Liver (tissue), 9 donors: ENCODE measurements around the gene DDAH2. TPM values are rescaled to one million over a fixed set of nuclear protein-coding genes. Genes with fewer than 3 reads are reported as not detected.
A peak's percentile ranks its signal among the peaks of the same experiment; 100 is the strongest.

ENCODE experiments used
- DNase-seq: peaks from one replicate; pipeline ENCODE4 v3.0.0-alpha.2; 2017; ENCODE audit warnings: low spot score
- H3K27ac ChIP-seq, 2 donors: one replicate each; pipeline ENCODE4 v1.7.0; 2013; ENCODE audit warnings: inconsistent platforms in 2 of 2, low read length in 2 of 2, control low read depth in 1 of 2, low read depth in 1 of 2, mild to moderate bottlenecking in 1 of 2
- H3K27me3 ChIP-seq, 4 donors: one replicate each; pipeline versions ENCODE4 v1.6.1 to v1.7.0; 2013; ENCODE audit warnings: low read length in 3 of 4, inconsistent platforms in 1 of 4, mild to moderate bottlenecking in 1 of 4, moderate library complexity in 1 of 4; ENCODE audit not compliant: control insufficient read depth in 4 of 4, insufficient read depth in 4 of 4
- H3K36me3 ChIP-seq, 4 donors: one replicate each; pipeline versions ENCODE4 v1.6.1 to v1.7.0; 2013; ENCODE audit warnings: low read length in 3 of 4, mild to moderate bottlenecking in 3 of 4, low read depth in 1 of 4, moderate library complexity in 1 of 4; ENCODE audit not compliant: control insufficient read depth in 4 of 4, insufficient read depth in 3 of 4
- H3K4me1 ChIP-seq, 4 donors: one replicate each; pipeline versions ENCODE4 v1.6.1 to v1.7.0; 2013; ENCODE audit warnings: low read length in 3 of 4, mild to moderate bottlenecking in 3 of 4, moderate library complexity in 1 of 4; ENCODE audit not compliant: control insufficient read depth in 4 of 4, insufficient read depth in 4 of 4
- H3K4me3 ChIP-seq, 3 donors: one replicate each; pipeline versions ENCODE4 v1.6.1 to v1.7.0; 2013; ENCODE audit warnings: low read length in 3 of 3, control low read depth in 1 of 3, low read depth in 1 of 3, mild to moderate bottlenecking in 1 of 3
- H3K9ac ChIP-seq, 2 donors: one replicate each; pipeline ENCODE4 v1.7.0; 2013; ENCODE audit warnings: low read length in 2 of 2, mild to moderate bottlenecking in 2 of 2, moderate library complexity in 2 of 2, control low read depth in 1 of 2, low read depth in 1 of 2
- H3K9me3 ChIP-seq, 4 donors: one replicate each; pipeline versions ENCODE4 v1.6.1 to v1.7.0; 2013; ENCODE audit warnings: low read length in 3 of 4; ENCODE audit not compliant: control insufficient read depth in 4 of 4
- CTCF ChIP-seq: fragments of 150-350 bp; IDR thresholded peaks from 2 replicates; pipeline ENCODE4 v1.5.1; 2017; ENCODE audit warnings: improper control_type of control experiment, low read depth, low read length; ENCODE audit not compliant: missing input control
- EGR1 ChIP-seq, 2 donors: IDR thresholded peaks; 2 replicates each; pipeline ENCODE4 v1.6.1; 2016 to 2018; ENCODE audit warnings: antibody characterized with exemption in 2 of 2, low read depth in 2 of 2
- GABPA ChIP-seq, 2 donors: IDR thresholded peaks in 1 of 2; conservative IDR thresholded peaks in 1 of 2; 2 replicates each; pipeline ENCODE4 v1.6.1; 2016; ENCODE audit warnings: antibody characterized with exemption in 2 of 2, mild to moderate bottlenecking in 1 of 2, moderate library complexity in 1 of 2
- HNF4A ChIP-seq, 2 donors: conservative IDR thresholded peaks; 2 replicates each; pipeline ENCODE4 v1.6.1; 2016; ENCODE audit warnings: antibody characterized with exemption in 2 of 2, mild to moderate bottlenecking in 2 of 2
- HNF4G ChIP-seq: IDR thresholded peaks from 2 replicates; pipeline ENCODE4 v1.6.1; 2016; ENCODE audit warnings: antibody characterized with exemption
- MAX ChIP-seq: IDR thresholded peaks from 2 replicates; pipeline ENCODE4 v1.6.1; 2016; ENCODE audit warnings: antibody characterized with exemption
- NR2F2 ChIP-seq: IDR thresholded peaks from 2 replicates; pipeline ENCODE4 v1.6.1; 2016; ENCODE audit warnings: antibody characterized with exemption
- RAD21 ChIP-seq, 2 donors: IDR thresholded peaks; 2 replicates each; pipeline ENCODE4 v1.6.1; 2016; ENCODE audit warnings: antibody characterized with exemption in 2 of 2, mild to moderate bottlenecking in 2 of 2
- REST ChIP-seq: IDR thresholded peaks from 2 replicates; pipeline ENCODE4 v1.6.1; 2016; ENCODE audit warnings: antibody characterized with exemption, mild to moderate bottlenecking
- SP1 ChIP-seq: IDR thresholded peaks from 2 replicates; pipeline ENCODE4 v1.6.1; 2018; ENCODE audit warnings: antibody characterized with exemption, mild to moderate bottlenecking
- YY1 ChIP-seq: IDR thresholded peaks from 2 replicates; pipeline ENCODE4 v1.6.1; 2016; ENCODE audit warnings: antibody characterized with exemption, mild to moderate bottlenecking
- ZBTB33 ChIP-seq: IDR thresholded peaks from 2 replicates; pipeline ENCODE4 v1.6.1; 2016; ENCODE audit warnings: antibody characterized with exemption
- WGBS: extraction: QIAGEN DNeasy Blood & Tissue Kit; methylation state at CpG from one replicate; pipeline ENCODE4 v1.1.7; 2013; 5-methylcytosine and 5-hydroxymethylcytosine counted together
- polyA plus RNA-seq, 2 donors: library from polyadenylated mRNA; stranded (reverse) in 1 of 2; unstranded in 1 of 2; fragments of 200-250 nt in 1 of 2; fragments of >200 nt in 1 of 2; fragmentation: Nextera tagmentation in 1 of 2; extraction: Ambion mirVana in 1 of 2; gene quantifications; one replicate each; pipeline versions ENCODE4 v1.2.1 to v1.2.3, GENCODE V29; 2013 to 2015
- total RNA-seq, 2 donors: library from RNA; depleted of rRNA; stranded (reverse); fragments of >200 nt; gene quantifications; one replicate each; pipeline ENCODE4 v1.2.3, GENCODE V29; 2014
- donor health status: healthy.
- donor health status: healthy.
- donor health status: healthy.
- donor health status: healthy.
- donor health status: healthy.

The DDAH2 gene
- total and polyA plus RNA-seq, 4 donors = 19.8 to 31.4 (median 23.2) TPM

- no peaks in the 10 kb centered on the region for H3K4me1 ChIP-seq
- no peaks in the 10 kb centered on the region for H3K27me3 ChIP-seq
- H3K36me3 ChIP-seq = peaks cover 4 to 82% (median 61%) of the 10 kb centered on the region in 4 donors
- 85% methylated on average over 11 of the region's 11 CpGs for WGBS
- DNase-seq = no peak
- H3K9me3 ChIP-seq = no peaks in the 10 kb centered on the region
- no peak overlapping the region for H3K4me3 ChIP-seq
- TF ChIP-seq HNF4G (no peak), RAD21 (IDR thresholded peaks at IDR 0.05) (peak in 1 of 2 donors; percentile 17)
- no peak overlapping the region for H3K9ac ChIP-seq
- H3K27ac ChIP-seq = no peak overlapping the region
These were observed 39.6 kb downstream of the DDAH2 start for GRCh38 chr6:31689249-31690110.

GRCh38 chr6:31687860-31688693 is 41.0 kb downstream of the DDAH2 start:
- H3K4me1 ChIP-seq = peaks cover 0 to 3% (median 1%) of the 10 kb centered on the region in 4 donors
- no peak for DNase-seq
- H3K36me3 ChIP-seq = peaks cover 4 to 71% (median 59%) of the 10 kb centered on the region in 4 donors
- TF ChIP-seq CTCF = no peak
- no peak for TF ChIP-seq NR2F2
- TF ChIP-seq GABPA (IDR thresholded peaks at IDR 0.05 in 1 of 2, conservative IDR thresholded peaks at IDR 0.05 in 1 of 2) = no peak
- no peak for TF ChIP-seq MAX
- no peak for TF ChIP-seq REST
- no peak for TF ChIP-seq HNF4A (conservative IDR thresholded peaks at IDR 0.05)
- no peak for TF ChIP-seq RAD21 (IDR thresholded peaks at IDR 0.05)
- no peak for TF ChIP-seq ZBTB33
- no peak for TF ChIP-seq YY1
- TF ChIP-seq EGR1 (IDR thresholded peaks at IDR 0.05; ENCODE audit: low read depth in 2 of 2) = no peak
- no peak for TF ChIP-seq SP1
- no peak overlapping the region for H3K27ac ChIP-seq
- whole genome bisulfite sequencing = 91% methylated on average over 14 of the region's 14 CpGs
- no peaks in the 10 kb centered on the region for H3K27me3 ChIP-seq
- no peak overlapping the region for H3K9ac ChIP-seq
- H3K4me3 ChIP-seq = no peak overlapping the region
- no peaks in the 10 kb centered on the region for H3K9me3 ChIP-seq
